ENCODE data around the gene MBP. TPM values are rescaled to one million over a fixed set of nuclear protein-coding genes. Genes with fewer than 3 reads are reported as not detected.

Gene MBP
- total RNA-seq, 2 experiments from 2014 or later, result 46.0 to 53.9 TPM

GRCh38 chr18:77108001-77108692, 24.4 kb downstream of the MBP start:
- ChIA-PET POLR2A (interaction anchor here (0.9 to 2.8 kb wide), 5 partner anchors 16 to 41 kb away, joined by 3 to 17 read pairs (median 6); no protein-coding TSS in a partner anchor), CTCF (interaction anchor here (0.6 to 1.1 kb wide), 2 partner anchors 39 to 110 kb away, joined by 3 to 4 read pairs; no protein-coding TSS in a partner anchor)

- ChIA-PET CTCF (interaction anchor here (0.6 to 1.1 kb wide), 5 partner anchors 15 to 38 kb away, joined by 3 to 4 read pairs (median 3); partner anchors contain the start of gene MBP), POLR2A (interaction anchor here (2.0 to 2.8 kb wide), 2 partner anchors 23 to 40 kb away, joined by 9 to 17 read pairs; no protein-coding TSS in a partner anchor)
Measured at GRCh38 chr18:77107292-77107691, 25.3 kb downstream of the MBP start.

DNA sequence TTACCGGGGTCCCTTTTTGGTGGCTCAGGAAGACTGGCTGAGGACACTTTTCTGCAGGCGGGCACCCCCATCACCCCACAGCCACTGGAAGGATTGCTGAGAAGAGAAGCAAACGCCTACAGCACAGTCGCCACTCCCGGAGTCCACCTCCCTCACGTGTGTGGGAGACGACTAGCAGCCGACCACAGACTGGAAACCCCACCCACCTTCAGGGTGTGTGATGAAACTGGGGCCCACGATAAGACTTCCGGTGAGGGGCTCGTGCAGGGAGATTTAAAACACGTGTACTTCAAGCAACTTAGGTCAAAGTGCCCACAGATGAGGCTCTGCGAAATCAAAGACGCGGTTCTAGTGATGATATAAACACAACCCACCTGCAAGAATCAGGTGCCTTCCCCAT, 26.3 kb downstream of the MBP start:
- CTCF ChIA-PET, result interaction anchor here (0.6 to 1.5 kb wide), 7 partner anchors 10 to 39 kb away, joined by 3 to 7 read pairs (median 4); no protein-coding TSS in a partner anchor
- POLR2A ChIA-PET, result interaction anchor here (1.0 to 2.8 kb wide), 3 partner anchors 17 to 39 kb away, joined by 3 to 9 read pairs (median 4); no protein-coding TSS in a partner anchor

GRCh38 chr18:77105680-77106079, 26.9 kb downstream of the MBP start:
- ChIA-PET CTCF (interaction anchor here (0.8 to 1.5 kb wide), 7 partner anchors 10 to 67 kb away, joined by 3 to 7 read pairs (median 4); no protein-coding TSS in a partner anchor), POLR2A (interaction anchor here (1.0 to 1.3 kb wide), 2 partner anchors 18 to 39 kb away, joined by 3 to 4 read pairs; no protein-coding TSS in a partner anchor)

DNA sequence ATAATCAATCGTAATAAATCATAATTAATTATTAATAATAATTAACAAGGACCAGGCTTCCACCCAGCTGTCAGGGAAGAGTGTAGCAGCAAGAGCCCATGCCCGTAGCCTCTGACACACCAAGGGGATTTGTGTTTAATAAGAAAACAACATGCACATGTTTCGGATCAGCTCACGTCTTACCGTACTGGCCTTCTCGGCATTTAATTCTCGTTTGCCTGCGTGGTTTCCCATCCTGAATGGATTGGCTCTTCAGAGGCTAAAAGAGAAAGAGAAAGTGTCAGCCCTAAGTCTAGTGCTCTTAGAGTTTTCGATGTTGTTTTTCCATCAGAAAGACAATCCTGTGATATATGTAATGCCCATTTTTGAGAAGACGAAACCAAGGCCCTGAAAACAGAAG, 27.6 kb downstream of the MBP start:
- CTCF ChIA-PET, result interaction anchor here (0.8 to 1.5 kb wide), 5 partner anchors 9 to 66 kb away, joined by 3 to 7 read pairs (median 4); no protein-coding TSS in a partner anchor

GRCh38 chr18:77103991-77104531, 28.5 kb downstream of the MBP start:
- ChIA-PET CTCF (no interaction called here), POLR2A (interaction anchor here (0.7 kb wide), 1 partner anchor 21 kb away, joined by 3 read pairs; no protein-coding TSS in a partner anchor)

More for the DNA sequence above, 27.6 kb downstream of the MBP start:
- POLR2A ChIA-PET, result interaction anchor here (1.3 kb wide), 1 partner anchor 38 kb away, joined by 3 read pairs; no protein-coding TSS in a partner anchor

DNA sequence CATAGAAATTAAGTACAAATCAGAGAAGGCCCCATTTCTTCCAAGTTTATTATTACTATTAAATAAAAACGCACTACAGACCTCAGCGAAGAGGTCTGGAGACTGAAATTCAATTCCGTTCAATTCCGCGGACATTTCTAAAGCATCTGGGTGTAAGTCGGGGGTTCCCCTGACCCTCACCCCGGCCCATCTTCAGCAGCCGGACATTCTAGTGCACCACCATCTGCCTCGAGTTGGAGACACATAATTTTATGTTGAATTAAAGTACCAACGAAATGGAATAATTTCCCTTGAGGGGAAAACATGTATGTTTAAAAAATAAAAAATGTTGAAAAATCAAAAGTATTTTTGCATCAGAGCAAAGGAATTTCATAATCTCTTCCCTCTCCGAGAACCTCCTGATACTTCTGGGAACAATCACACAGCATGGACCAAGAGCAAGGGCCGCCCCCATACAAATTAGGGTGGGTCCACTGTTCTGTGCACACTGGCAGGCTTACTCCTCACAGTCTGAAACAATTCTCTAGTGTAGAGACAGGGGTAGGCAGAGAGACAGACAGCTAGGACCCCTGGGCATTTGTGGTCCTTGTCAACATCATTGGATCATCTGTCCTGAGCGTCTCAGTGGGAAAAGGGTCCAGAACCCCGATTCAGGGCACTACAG, 29.3 kb downstream of the MBP start:
- CTCF ChIA-PET, result interaction anchor here (1.4 to 4.4 kb wide), 2 partner anchors 34 to 103 kb away, joined by 3 to 41 read pairs; no protein-coding TSS in a partner anchor
- POLR2A ChIA-PET, result interaction anchor here (1.0 to 2.1 kb wide), 6 partner anchors 26 to 48 kb away, joined by 3 to 19 read pairs (median 6); no protein-coding TSS in a partner anchor

- CTCF ChIA-PET, result interaction anchor here (0.7 to 4.4 kb wide), 9 partner anchors 16 to 109 kb away, joined by 3 to 41 read pairs (median 3); no protein-coding TSS in a partner anchor
- POLR2A ChIA-PET, result interaction anchor here (0.6 to 2.1 kb wide), 9 partner anchors 26 to 47 kb away, joined by 3 to 19 read pairs (median 5); no protein-coding TSS in a partner anchor
Measured at GRCh38 chr18:77102259-77103040, 30.1 kb downstream of the MBP start.

- ChIA-PET POLR2A (interaction anchor here (0.8 to 2.1 kb wide), 6 partner anchors 28 to 46 kb away, joined by 3 to 19 read pairs (median 6); no protein-coding TSS in a partner anchor), CTCF (interaction anchor here (0.7 to 4.4 kb wide), 10 partner anchors 15 to 110 kb away, joined by 3 to 41 read pairs (median 3); no protein-coding TSS in a partner anchor)
Measured at GRCh38 chr18:77101410-77102258, 30.9 kb downstream of the MBP start.

DNA sequence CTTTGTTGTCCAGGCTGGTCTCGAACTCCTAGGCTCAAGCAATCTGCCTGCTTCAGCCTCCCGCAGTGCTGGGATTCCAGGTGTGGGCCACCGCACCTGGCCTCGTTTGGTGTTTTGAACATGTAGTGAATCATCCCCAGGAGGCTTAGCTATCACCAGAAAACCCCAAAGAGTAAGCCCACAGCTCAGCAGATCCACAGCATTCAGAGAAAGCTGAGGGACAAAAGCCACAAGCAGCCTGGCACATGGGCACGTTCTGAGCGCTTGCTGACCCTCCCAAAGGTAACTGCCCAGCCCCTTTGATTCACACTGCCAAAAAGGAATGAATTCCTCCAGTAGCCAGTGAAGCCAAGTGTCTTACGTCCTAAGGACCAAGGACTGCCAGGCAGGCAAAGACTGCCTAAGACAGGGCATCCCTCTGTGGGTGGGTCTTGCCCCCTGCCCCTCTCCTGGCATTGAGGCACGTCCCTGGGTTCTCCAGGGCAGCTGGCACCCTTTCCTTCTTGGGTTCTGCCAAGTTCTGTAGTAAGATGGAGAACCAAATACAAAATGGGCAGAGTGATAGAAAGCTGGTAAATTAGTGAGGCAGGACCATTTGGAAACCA, 31.7 kb downstream of the MBP start:
- CTCF ChIA-PET, result interaction anchor here (0.8 to 4.4 kb wide), 4 partner anchors 27 to 41 kb away, joined by 3 to 41 read pairs (median 7); no protein-coding TSS in a partner anchor
- POLR2A ChIA-PET, result interaction anchor here (0.6 to 2.1 kb wide), 3 partner anchors 27 to 34 kb away, joined by 3 to 19 read pairs (median 7); no protein-coding TSS in a partner anchor

GRCh38 chr18:77099485-77100370, 32.9 kb downstream of the MBP start:
- ChIA-PET POLR2A (no interaction called here), CTCF (interaction anchor here (1.9 to 4.4 kb wide), 2 partner anchors 26 to 31 kb away, joined by 6 to 41 read pairs; no protein-coding TSS in a partner anchor)

- POLR2A ChIA-PET, result interaction anchor here (0.7 to 1.3 kb wide), 2 partner anchors 33 to 44 kb away, joined by 3 to 4 read pairs; partner anchors contain the start of gene MBP
- CTCF ChIA-PET, result interaction anchor here (1.0 to 4.4 kb wide), 2 partner anchors 30 to 43 kb away, joined by 3 to 41 read pairs; no protein-coding TSS in a partner anchor
Measured at GRCh38 chr18:77098538-77099174, 33.9 kb downstream of the MBP start.

- POLR2A ChIA-PET, result interaction anchor here (0.7 to 1.3 kb wide), 2 partner anchors 34 to 44 kb away, joined by 3 to 4 read pairs; partner anchors contain the start of gene MBP
- CTCF ChIA-PET, result interaction anchor here (0.7 to 1.2 kb wide), 3 partner anchors 40 to 59 kb away, joined by 3 to 5 read pairs (median 4); no protein-coding TSS in a partner anchor
Measured at GRCh38 chr18:77098029-77098428, 34.6 kb downstream of the MBP start.

DNA sequence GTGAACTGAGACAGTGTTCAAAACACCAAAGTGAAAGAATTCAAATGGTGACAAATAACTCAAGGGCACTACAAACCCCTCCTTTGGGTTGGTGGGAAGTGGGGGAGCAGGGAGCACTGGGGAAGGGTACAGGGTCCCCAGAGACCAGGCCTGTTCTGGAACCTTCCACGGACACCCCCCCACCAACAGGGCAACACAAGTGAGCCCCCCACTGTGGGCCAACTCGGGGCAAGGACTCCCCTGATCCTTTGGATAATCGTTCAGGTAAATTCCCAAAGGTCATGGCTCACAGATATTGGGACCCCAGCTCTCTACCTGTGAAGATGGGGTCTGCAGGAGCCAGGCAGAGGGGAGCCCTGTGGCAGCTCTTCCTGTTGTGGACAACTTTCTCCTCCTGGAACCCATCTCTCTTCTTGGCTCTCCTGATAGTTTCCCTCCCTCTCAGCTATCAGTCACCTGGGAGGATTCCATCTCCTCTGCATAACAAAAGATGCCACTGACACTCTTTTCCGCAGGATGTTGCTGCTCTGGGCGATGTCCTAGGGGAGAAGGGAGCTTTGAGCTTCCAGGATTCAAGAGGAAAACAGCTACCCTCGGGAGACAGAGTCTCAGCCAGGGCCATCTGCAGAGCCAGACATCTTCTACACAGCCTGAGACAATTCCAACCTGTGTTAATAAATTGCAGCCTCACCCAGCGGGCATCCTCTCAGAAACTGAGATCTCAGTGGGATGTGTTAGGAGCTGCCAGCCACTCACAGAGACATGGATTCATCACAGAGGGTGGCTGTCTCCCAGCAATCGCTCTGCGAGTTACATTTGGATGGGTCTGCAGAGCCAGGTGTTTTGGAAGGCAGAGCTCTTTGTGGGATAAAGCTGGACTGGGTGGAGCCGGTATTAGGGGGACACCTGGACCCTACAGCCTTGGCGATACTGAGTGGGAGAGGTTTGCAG, 35.4 kb downstream of the MBP start:
- CTCF ChIA-PET, result interaction anchor here (0.7 to 1.7 kb wide), 5 partner anchors 8 to 294 kb away, joined by 3 to 6 read pairs (median 4); no protein-coding TSS in a partner anchor

More for the DNA sequence above, 35.4 kb downstream of the MBP start:
- POLR2A ChIA-PET, result interaction anchor here (1.3 kb wide), 1 partner anchor 35 kb away, joined by 4 read pairs; the partner anchor contains the start of gene MBP

All from activated CD8-positive, alpha-beta memory T cell treated with anti-CD3 and anti-CD28 coated beads for 36 hours (primary cell).